Renal cortical epithelial cell (primary cell): Measurements from ENCODE around the gene FXR2. TPM values are rescaled to one million over a fixed set of nuclear protein-coding genes. Genes with fewer than 3 reads are reported as not detected.

Source experiments
- DNase-seq: peaks from one replicate; pipeline ENCODE4 v3.0.0-alpha.2; 2011; ENCODE audit warnings: low read depth
- total RNA-seq: library from RNA; depleted of rRNA; stranded (reverse); fragments of >200 nt; gene quantifications from 2 replicates; pipeline ENCODE4 v1.2.3, GENCODE V29; 2014

Gene FXR2
- total RNA-seq, 1 donor from 2014 or later: 35.0 TPM

- DNase-seq: peak; percentile 72
These were observed 41.2 kb downstream of the FXR2 start for GRCh38 chr17:7573324-7574080.

GRCh38 chr17:7572588-7573323 is 41.9 kb downstream of the FXR2 start:
- peak; percentile 96 for DNase-seq

GRCh38 chr17:7572338-7572587 is 42.4 kb downstream of the FXR2 start:
- no peak for DNase-seq

GRCh38 chr17:7570351-7570750 is 44.3 kb downstream of the FXR2 start:
- DNase-seq: no peak

GRCh38 chr17:7569571-7569970 is 45.1 kb downstream of the FXR2 start:
- DNase-seq: no peak

- no peak for DNase-seq
These were observed 51.4 kb downstream of the FXR2 start for GRCh38 chr17:7563115-7563869.

- no peak for DNase-seq
These were observed 52.5 kb downstream of the FXR2 start for GRCh38 chr17:7562208-7562605.

GRCh38 chr17:7561589-7562207 is 53.0 kb downstream of the FXR2 start, which contains the start of gene SENP3:
Gene SENP3 (plus strand): TSS chr17:7561919. CDS start chr17:7563077, 1,158 bp downstream.
- DNase-seq: peak; percentile 57

GRCh38 chr17:7561028-7561575 is 53.6 kb downstream of the FXR2 start:
- peak; percentile 66 for DNase-seq

GRCh38 chr17:7560172-7561027 is 54.3 kb downstream of the FXR2 start:
- DNase-seq: peak; percentile 40

GRCh38 chr17:7559320-7560171 is 55.2 kb downstream of the FXR2 start:
- no peak for DNase-seq

- DNase-seq: no peak
These were observed 56.0 kb downstream of the FXR2 start, which contains the start of gene TNFSF13 for GRCh38 chr17:7558544-7559319. Gene TNFSF13 (plus strand): TSS chr17:7558750. CDS start chr17:7559040, 290 bp downstream.

- peak; percentile 82 for DNase-seq
These were observed 56.7 kb downstream of the FXR2 start for GRCh38 chr17:7557775-7558543.

- DNase-seq: no peak
These were observed 57.4 kb downstream of the FXR2 start for GRCh38 chr17:7557147-7557764.

GRCh38 chr17:7556627-7557026 is 58.1 kb downstream of the FXR2 start:
- no peak for DNase-seq

GRCh38 chr17:7555320-7555948 is 59.3 kb downstream of the FXR2 start:
- DNase-seq: no peak

- DNase-seq: no peak
These were observed 61.3 kb downstream of the FXR2 start for GRCh38 chr17:7553356-7553755.
